ENCODE data around the gene PRKD2.

PRKD2 gene

DNA sequence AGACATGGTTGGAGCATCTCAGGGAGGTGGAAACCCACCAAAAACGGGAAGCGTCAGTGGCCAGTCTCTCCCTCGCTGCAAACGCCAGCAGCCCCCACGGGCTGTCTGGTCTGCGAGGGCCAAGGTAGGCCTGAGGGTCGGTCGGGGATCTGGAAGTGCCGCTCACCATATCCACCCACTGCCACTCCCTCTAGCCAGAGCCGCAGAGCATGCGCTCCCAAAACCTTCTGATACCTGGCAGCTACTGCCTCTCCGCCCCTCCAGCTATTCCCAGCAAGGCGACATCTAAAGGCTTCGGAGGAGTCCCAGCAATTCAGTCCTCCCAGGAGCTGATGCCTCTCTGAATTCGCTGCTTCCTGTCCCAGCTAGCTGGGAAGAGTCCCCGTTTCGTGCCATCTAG, 24.5 kb upstream of the PRKD2 start:
- DNase-seq: no peak

DNA sequence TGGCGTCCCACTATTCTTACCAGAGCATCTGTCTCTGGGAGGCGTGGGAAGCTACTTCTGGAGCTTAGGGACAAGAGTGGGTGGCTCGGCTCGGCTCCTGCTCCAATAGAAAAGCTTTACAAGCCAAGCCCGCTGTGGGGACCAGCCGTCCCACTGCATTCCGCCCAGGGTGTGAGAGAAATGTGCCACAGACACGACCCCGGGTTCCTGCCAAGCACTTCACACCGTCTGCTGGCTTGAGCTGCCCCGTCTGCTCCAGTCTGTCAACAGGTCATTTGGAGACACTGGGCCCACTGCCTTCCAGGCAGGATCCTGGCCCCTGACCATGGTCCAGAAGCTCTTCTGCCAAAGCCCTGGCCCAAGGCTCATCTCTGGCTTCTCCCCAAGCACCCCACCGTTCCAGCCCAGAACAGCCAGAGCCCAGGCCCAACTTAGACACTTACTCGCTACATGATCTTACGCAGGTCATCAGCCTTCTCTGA, 22.4 kb upstream of the PRKD2 start:
- peak; percentile 29 for DNase-seq

DNA sequence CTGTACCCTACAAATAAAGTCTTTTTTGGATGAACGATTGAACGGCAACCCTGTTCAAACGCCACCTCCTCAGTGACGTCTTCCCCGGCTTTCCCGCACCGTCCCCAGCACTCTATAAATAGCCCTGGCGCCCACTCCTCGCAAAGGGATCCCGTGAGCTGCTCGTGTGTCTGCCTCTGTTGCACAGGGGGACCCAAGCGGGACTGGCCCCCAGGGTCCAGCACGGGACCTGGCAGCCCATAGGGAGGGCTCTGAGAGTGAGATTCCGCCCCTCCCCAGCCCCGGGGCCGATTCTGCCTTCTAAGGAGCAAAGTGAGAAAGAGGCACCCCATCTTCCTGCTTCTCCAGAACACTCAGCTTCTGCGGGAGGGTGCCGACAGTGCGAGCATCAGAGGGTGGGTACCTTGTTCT, 20.9 kb upstream of the PRKD2 start:
- DNase-seq: no peak

DNA sequence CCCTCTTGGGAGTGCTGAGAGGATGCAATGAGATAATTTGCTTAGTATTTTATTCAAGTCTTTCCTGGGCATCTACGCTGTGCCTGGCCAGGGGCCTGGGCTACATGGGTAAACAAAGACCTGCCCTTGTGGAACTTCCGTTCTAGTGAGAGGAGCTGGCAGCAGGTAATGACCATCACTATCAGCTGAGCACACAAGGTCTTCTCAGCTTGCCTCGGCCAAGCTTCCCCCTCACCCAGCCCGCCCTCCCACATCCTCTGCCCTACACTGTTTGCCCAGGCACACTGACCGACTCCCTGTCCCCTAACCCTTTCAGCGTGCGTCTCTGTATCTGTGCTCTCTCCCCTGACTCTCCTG, 20.4 kb upstream of the PRKD2 start:
- no peak for DNase-seq

DNA sequence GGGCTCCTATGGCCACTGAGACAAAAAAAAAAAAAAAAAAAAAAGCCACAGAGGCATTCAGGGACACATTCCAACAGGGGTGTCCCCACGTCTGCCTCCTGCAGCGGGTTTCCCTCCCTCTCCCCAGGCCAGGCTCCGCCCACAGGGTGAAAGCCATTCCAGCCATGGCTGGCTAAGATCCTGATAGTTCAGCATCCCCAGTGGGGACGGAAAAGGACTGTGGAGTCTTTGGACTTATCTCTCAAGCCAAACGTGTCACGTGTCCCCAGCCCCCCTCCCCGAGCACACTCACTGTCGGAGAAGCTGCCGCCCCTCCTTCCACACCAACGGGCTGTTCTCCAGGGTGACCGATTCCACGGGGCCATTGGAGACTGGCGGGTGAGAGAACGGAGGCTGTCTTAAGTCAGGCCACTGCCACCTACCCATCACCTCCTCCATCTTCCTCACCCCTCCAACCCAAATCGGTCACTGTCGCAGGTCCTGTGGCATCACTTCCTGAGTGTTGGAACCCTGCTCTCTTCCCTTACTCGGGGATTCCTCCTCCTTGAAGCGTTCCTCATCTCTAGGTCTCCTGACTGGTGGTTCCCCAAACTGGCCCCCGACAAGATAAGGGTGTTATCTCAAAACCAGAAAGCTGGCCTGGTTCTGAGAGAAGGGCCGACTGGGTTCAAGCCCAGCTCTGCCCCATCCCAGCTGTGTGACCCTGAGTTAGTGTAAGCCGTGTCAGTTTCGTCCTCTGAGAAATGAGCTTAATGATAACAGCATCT, 19.8 kb upstream of the PRKD2 start:
- no peak for DNase-seq

DNA sequence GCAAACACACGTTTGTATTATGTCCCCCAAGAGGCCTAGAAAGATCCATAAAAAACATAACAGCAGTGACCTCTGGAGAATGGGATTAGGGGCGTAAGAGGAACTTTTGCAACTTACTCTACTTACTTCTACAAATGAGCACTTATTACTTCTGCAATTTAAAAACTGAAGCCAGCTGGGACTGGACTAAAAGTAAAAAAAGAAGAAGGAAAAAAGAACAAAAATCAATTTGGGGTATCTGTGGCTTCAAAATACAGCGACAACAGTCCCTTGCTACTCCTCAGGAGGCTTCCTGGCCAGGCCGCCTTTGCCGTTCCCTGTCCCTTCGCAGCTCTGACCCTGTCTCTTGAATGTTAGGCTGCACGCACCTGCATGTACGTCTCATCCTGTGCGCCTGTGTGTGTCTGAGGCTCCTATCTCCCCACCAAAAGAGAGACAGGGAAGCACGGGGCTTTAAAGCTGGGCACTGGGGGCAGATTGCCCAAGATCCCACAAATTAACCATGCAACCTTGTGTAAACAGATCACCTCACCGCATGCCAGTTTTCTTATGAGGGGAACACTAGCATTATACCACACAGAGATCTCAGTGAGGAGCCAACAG, 16.9 kb upstream of the PRKD2 start:
- no peak for DNase-seq

DNA sequence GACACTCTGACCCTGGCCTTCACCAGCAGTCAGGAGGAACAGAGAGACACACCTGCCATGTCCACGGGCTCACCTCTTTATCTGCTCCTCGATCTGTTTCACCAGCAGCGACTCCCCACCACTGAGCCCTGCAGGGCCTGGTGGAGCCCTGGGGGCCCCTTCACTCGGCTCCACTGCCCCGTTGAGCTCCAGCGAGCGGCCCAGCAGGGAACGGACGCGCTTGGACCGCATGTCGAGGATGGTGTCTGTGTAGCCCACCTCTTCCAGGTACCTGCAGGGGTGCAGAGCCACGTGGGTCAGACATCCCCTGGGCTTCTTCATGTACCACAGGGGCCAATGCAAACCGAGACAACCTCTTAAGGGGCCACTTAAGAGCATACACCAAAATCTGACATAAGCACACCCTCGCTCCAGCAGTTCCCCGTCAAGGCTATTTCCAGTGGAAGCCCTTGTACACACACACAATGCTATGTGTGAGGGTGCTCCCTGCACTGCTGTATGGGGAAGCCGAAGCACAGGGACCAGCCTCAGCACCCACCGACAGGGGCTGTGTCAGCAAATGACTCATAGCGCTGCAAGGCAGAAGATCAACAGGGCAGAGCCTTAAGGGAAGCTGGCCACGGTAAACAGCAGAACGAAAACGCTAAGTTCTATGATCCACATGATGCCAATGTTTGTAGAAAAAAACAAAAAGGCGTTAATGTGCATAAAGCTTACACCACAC, 16.2 kb upstream of the PRKD2 start:
- DNase-seq: no peak

DNA sequence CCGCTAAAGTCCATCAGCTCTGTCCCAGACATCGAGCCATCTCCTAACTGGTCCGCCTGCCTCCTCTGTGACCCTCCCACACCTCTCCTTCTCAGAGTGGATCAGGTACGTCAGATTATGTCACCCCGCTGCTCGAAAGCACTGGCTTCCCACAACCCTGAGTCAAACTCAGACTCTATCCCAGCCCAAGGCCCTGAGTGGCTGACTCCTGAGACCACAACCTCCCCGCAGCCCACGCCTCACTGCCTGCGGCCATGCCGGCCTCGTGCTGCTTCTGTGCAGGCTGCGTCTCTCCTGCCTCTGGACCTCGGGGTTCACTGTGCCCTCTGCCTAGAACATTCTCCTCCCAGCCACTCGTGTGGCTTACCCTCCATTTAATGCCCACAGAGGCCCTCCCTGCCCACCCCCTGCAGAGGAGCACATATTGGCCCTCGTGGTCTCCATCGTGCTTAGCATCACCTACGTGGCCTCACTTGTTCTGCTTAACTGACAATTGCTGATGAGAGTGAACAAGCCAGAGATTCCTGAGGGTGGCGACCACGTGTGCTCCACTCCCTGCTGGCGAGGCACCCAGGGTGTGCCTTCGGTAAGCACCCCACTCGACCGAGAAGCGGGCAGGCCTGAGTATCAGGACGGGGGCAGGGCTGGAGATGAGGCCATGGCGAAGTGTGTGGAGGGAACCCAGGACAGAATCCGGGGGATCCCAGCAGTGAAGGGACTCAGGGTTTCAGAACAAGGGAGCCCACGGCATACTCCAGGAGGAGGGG, 15.4 kb upstream of the PRKD2 start:
- no peak for DNase-seq

DNA sequence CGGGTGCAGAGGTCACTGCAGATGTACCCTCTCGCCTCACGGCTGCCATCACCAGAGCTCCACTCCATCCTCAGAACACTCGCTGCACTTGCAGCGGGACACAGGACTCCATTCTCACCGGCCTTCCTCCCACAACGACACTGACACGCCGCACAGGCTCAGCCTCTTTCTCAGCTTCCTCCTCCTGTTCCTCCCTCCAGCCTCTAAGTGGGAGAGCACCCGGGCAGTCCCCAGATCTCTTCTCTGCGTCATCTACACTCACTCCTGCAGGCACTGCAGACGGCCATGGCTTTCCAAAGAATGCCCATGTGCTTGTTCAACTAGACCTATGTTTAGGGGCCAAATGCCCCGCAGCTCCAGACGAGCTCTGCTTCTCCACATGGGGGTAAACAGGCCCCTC, 14.7 kb upstream of the PRKD2 start:
- DNase-seq: no peak

DNA sequence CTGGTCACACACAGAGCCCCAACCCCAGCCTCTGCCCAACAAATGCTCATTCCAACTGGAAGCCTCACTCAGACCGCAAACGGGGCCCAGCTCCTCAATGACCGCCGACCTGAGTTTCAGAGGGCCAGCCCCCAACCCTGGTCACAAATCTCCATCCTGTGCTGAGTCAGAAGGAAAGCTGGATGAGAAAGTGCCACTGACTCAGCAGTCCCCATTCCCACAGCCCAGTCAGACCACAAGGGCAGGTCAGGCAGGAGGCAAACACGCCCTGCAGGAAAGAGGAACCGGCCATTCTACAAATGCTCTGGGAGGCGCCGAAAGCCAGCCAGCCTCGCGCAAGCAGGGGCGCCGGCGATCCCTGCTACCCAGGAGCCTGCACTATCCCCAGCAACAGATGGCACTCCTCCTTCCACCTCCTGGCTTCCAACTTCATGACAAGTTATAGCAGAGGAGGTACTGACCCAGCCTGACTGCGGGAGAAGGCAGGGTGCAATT, 14.1 kb upstream of the PRKD2 start:
- DNase-seq: no peak

DNA sequence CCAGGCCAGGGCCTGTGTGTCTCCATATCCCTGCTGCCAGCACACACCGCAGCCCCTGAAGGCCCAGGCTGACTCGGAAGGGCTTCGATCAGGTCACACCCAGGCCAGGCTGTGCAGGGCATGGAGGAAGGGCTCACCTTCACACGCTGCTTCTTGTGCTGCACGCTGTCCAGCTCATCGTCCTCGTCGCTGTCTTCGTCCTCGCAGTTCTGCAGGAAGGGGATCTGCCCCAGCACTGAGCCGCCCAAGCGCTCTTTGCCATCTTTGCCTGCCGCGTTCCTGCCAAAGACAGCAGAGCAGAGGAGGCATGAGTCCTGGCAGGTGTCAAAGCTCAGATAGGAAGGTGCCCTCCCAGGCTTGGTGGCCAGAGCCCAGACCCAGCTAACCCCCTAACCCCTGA, 13.7 kb upstream of the PRKD2 start:
- DNase-seq: no peak

DNA sequence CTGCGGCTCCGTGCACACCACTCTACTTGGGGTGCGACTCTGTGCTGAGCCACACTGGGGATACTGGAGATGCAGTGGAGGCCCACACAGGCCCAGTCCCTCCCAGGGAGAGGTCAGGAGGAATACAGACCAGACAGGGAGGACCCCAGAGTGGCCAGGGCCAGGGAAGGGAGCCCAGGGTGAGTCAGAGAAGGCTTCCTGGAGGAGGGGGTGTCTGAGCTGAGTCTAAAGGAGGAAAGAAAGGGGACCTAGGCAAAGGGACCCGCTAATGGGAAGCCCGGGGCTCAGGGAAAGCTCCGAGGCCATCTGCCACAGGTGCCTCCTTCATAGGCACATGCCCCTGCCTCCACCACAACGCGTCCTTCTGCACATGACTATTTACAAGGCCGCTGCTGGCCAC, 13.3 kb upstream of the PRKD2 start:
- no peak for DNase-seq

DNA sequence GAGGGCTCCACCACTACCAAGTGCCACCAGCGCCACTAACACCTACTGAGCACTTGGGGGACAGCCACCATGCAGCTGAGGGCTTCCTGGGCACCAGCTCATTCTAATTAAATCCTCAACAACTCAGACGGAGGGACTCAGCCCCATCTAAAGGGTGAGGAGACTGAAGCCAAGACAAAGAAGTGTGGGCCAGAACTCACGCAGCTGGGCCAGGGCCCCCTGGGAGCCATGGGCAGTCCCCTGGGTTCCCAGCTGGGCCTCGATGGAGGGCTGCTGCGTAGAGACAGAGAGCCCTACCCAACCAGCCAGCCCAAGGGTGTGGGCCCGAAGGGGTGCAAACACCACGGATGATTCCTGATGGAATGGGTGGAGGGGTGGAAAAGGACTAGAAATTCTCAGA, 12.8 kb upstream of the PRKD2 start:
- DNase-seq: no peak

DNA sequence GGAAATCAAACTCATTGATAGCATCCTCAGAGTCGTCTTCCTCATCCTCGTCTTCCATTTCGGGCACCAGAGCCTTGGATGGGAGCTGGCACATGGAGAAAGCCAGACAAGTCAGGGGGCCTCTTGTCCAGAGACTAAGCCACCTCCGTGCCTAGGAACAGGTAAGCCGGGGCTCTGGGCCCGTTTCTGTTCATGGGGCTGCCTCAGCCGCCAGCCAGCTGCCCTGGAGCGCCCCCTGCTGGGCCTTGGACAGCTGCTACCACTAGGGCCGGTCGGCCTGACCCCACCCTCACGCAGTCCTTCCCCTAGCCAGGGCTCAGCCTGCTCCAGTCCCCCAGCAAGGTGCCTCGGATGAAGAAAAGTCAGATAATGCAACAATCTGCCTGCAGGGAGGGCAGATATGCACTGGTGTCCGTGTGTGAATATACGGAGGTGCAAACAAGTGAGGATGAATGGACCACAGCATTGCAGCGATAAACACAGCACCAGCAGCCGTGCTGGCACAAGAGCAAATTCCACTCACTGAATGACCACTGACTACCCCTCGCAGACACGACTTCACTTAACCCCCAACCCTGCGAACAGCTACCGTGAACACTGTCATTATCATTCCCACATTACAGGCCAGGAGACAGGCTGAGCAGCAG, 11.9 kb upstream of the PRKD2 start:
- peak; percentile 38 for DNase-seq

DNA sequence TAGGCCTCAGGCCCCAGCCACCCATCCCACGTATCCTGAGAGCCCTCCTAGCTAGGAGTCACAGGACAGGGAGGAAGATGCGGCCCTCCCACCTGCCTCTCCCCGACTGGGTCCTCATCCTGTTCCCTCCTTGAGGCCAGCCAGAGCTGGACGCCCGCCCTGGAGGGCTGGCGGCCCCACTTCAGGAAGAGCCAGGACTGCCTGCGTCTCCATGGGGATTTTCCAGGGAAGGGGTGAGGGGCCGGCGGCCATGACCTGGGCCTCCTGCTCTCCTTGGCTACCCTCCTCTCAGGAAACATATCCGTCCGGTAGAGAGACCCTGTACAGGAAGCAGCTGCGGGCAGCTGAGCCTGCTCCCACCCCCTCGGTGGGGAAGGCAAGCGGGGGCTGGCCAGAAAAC, 11.3 kb upstream of the PRKD2 start:
- no peak for DNase-seq

DNA sequence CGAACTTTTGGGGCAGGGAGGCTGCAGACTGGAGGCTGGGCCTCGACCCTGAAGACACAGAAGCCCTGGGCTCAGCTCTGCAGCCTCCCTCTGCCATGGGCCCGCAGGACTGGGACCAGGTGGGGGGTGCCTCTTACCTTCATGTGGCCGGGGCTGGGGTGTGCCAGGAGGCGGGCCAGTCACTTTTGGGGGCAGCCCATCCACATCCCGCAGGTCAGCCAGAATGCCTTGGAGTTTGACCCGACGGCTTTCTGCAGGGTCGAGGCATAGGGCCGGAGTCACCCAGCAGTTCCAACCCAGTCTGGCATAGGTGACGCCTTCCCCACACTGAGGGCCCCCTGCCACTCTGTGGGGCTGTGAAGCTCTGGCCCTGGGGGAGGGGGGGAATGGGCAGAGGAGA, 10.8 kb upstream of the PRKD2 start:
- no peak for DNase-seq

DNA sequence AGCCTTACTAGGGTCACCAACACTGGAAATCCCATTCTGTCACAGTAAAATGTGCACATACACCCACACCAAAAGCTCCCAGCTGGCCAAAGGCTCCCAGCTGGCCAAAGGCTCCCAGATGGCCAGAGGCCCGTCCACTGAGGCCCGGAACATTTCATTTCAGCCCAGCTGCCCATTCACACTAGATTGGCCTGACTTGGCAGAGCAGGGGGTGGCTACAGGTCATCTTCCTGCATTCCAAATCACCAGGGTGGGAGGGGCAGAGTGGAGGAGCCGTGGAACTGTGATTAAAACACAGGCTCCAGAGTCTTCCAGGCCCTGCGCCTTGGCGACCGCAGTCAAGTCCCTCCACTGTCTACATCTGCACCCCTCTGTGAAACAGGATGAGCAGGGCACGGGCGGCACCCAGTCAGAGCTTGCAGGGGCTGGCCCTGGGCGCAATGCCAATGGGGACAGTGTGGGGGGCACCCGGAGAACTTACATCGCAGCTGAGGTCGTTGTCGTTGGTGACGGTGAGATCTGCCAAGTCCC, 10.1 kb upstream of the PRKD2 start:
- no peak for DNase-seq

DNA sequence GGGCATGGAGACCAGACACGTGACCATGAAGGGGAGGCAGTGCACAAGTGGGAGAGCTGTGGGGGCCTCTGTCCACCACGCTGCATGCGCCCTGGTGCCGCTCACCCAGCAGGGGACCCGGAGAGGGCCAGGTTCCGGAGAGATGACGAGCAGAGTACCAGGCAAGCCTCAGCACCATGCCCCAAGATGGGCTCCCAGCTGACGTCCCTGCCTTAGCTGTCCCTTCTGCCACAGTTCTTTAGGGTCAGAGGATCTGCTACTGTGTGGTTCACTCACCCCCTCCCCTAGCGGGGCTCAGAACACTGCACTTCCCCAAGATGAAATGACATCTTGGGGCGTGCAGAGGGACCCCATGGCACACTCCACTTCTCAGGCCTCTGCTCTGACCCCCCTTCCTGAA, 9.6 kb upstream of the PRKD2 start:
- no peak for DNase-seq

DNA sequence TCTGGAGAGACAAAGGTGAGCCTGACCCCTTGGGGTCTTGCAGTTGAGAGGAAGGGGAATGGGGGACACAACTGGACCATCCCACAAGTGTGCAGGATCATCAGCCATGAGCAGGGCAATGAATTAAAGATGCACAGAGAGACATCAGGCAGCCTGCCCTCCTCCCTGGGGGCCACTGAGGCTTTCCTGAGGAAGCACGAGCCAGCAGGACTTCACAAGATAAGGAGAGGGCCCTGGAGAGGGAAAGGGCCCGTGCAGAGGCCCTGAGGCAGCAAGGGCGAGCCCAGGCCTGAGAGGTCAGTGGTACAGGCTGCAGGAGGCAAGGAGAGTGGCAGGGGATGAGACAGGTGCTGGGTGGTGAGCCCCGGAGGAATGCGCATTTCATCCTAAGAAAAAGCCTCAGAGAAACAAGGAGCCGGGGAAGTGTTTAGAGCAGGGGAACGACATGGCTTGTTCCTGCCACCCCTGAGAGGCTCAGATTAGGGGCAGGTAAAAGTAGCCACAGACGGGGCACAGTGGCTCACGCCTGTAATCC, 9.0 kb upstream of the PRKD2 start:
- no peak for DNase-seq

DNA sequence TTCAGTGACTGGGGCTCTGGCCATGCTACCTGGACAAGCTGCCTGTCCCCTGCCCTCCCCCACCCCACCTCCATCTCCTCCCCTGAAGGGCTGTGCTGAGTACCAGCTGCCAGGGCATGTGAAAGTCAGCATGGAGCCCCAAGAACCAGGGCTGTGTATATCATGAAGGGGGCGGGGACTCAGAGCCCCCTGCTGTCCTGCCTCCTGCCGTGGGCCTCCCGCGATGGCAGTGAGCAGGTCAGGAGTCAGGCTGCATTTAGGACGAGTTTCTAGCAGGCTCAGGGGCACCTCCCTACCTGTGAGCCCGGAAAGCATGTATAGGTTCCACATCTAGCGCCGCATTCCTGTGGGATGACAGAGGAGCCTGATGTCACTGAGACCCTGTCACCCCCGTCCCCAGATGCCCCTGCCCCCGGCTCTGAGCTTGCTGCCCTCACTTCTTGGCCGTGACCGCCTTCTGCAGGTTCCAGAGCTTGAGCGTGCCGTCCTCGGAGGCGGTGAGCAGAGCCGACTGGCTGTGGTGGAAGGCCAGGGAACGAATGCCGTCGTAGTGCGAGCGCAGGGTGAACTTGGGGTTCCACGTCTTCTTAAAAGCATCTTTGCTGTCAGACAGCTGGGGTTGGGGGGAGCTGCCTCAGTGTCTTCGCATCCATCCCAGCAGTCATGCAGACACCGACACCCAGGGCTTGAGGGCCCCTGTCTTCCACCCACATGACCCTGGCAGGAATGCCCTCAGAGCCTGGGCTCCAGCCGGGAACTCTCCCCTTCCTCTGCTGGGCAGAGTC, 8.3 kb upstream of the PRKD2 start:
- no peak for DNase-seq

DNA sequence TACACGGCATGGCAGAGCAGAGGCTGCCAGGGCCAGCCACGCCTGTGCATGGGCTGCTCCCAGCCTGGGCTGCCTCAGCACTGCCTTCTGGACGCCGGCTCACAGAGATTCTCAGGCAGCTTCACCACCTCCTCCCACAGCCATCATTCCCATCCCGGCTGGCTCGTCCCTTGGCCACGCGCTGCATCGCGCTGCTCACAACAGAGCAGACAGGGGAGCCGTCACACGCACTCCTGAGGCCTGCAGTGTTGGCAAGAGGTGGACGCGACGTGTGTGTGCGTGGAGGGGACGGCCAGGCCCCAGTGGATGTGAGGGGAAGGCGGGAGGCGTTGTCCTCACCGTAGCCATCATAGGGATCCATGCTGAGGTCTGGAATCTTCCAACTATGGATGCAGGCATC, 7.6 kb upstream of the PRKD2 start:
- no peak for DNase-seq

Measured in midbrain (tissue), 1 donor.